ENCODE measurements around the gene DOK3. TPM values are rescaled to one million over a fixed set of nuclear protein-coding genes. Genes with fewer than 3 reads are reported as not detected.

Gene DOK3
- total RNA-seq, 1 donor from 2014 or later, result 1.1 TPM

- Histone ChIP-seq H3K36me3 (ENCODE audit: control insufficient read depth, insufficient read depth, low read length) (no peaks in the 10 kb centered on the region), H3K27me3 (ENCODE audit: control insufficient read depth, insufficient read depth, low read length) (no peaks in the 10 kb centered on the region), H3K4me3 (ENCODE audit: low read depth, low read length) (peak overlapping the region; percentile 45)
- TF ChIP-seq CTCF (IDR thresholded peaks at IDR 0.05; ENCODE audit: insufficient read depth, low read length, poor library complexity, severe bottlenecking), result peak; percentile 57
- peak; percentile 56 for DNase-seq (ENCODE audit: low read depth)
Measured at GRCh38 chr5:177454397-177455035, 55.1 kb downstream of the DOK3 start.

GRCh38 chr5:177453852-177454396 is 55.7 kb downstream of the DOK3 start:
- Histone ChIP-seq H3K36me3 (ENCODE audit: control insufficient read depth, insufficient read depth, low read length) (no peaks in the 10 kb centered on the region), H3K27me3 (ENCODE audit: control insufficient read depth, insufficient read depth, low read length) (no peaks in the 10 kb centered on the region), H3K4me3 (ENCODE audit: low read depth, low read length) (peak overlapping the region; percentile 25)
- no peak for TF ChIP-seq CTCF (IDR thresholded peaks at IDR 0.05; ENCODE audit: insufficient read depth, low read length, poor library complexity, severe bottlenecking)
- no peak for DNase-seq (ENCODE audit: low read depth)

GRCh38 chr5:177452688-177453638 is 56.7 kb downstream of the DOK3 start:
- Histone ChIP-seq H3K36me3 (ENCODE audit: control insufficient read depth, insufficient read depth, low read length) (no peaks in the 10 kb centered on the region), H3K4me3 (ENCODE audit: low read depth, low read length) (no peak overlapping the region), H3K27me3 (ENCODE audit: control insufficient read depth, insufficient read depth, low read length) (no peaks in the 10 kb centered on the region)
- TF ChIP-seq CTCF (IDR thresholded peaks at IDR 0.05; ENCODE audit: insufficient read depth, low read length, poor library complexity, severe bottlenecking), result no peak
- DNase-seq (ENCODE audit: low read depth), result no peak

Other genes with a start within 250 kb of the DOK3 start
- 28.3 and 35.9 TPM in 2 replicates for gene RAB24, start 206.1 kb downstream of the DOK3 start, total RNA-seq
- 178 and 199 TPM in 2 replicates for gene PRELID1, start 206.0 kb downstream of the DOK3 start, total RNA-seq
- gene MXD3, start 197.9 kb downstream of the DOK3 start, total RNA-seq, result 3.4 and 6.6 TPM in 2 replicates
- 279 and 308 TPM in 2 replicates for gene LMAN2, start 158.2 kb downstream of the DOK3 start, total RNA-seq
- 14.5 and 22.9 TPM in 2 replicates for gene RGS14, start 151.9 kb downstream of the DOK3 start, total RNA-seq
- not detected in 2 replicates for gene SLC34A1, start 125.4 kb downstream of the DOK3 start, total RNA-seq
- not detected in 2 replicates for gene PFN3, start 109.2 kb downstream of the DOK3 start, total RNA-seq
- gene F12, start 100.3 kb downstream of the DOK3 start, total RNA-seq, result 4.0 and 5.1 TPM in 2 replicates
- gene GRK6, start 83.2 kb downstream of the DOK3 start, total RNA-seq, result 34.9 and 46.4 TPM in 2 replicates
- gene PRR7, start 63.0 kb downstream of the DOK3 start, total RNA-seq, result 5.8 and 10.3 TPM in 2 replicates
- gene DBN1, start 36.2 kb downstream of the DOK3 start, total RNA-seq, result 429 and 434 TPM in 2 replicates
- 467 and 551 TPM in 2 replicates for gene PDLIM7, start 12.2 kb downstream of the DOK3 start, total RNA-seq
- gene DDX41, start 7.1 kb upstream of the DOK3 start, total RNA-seq, result 151 and 191 TPM in 2 replicates
- 21.9 and 29.5 TPM in 2 replicates for gene FAM193B, start 44.7 kb upstream of the DOK3 start, total RNA-seq
- 163 and 175 TPM in 2 replicates for gene TMED9, start 82.4 kb upstream of the DOK3 start, total RNA-seq
- gene B4GALT7, start 90.3 kb upstream of the DOK3 start, total RNA-seq, result 40.7 and 46.5 TPM in 2 replicates